ELF-1 (cell line): ENCODE results near the gene ANKRD13B.

Experiments used
- DNase-seq: peaks from one replicate; pipeline ENCODE4 v3.0.0-alpha.2; 2016; ENCODE audit warnings: low read depth, low spot score

ANKRD13B gene

GRCh38 chr17:29581583-29582253 is 11.2 kb upstream of the ANKRD13B start:
- no peak for DNase-seq

GRCh38 chr17:29582254-29582765 is 10.6 kb upstream of the ANKRD13B start:
- no peak for DNase-seq

GRCh38 chr17:29582772-29583171 is 10.2 kb upstream of the ANKRD13B start:
- no peak for DNase-seq

GRCh38 chr17:29583324-29584248 is 9.3 kb upstream of the ANKRD13B start:
- DNase-seq = no peak

- no peak for DNase-seq
These were observed 8.4 kb upstream of the ANKRD13B start for GRCh38 chr17:29584452-29585079.

- DNase-seq = no peak
These were observed 7.7 kb upstream of the ANKRD13B start for GRCh38 chr17:29585080-29585751.

GRCh38 chr17:29586676-29587469 is 6.1 kb upstream of the ANKRD13B start:
- no peak for DNase-seq

- DNase-seq = no peak
These were observed 5.3 kb upstream of the ANKRD13B start for GRCh38 chr17:29587591-29587990.

- no peak for DNase-seq
These were observed 4.8 kb upstream of the ANKRD13B start for GRCh38 chr17:29588017-29588561.

GRCh38 chr17:29588562-29589411 is 4.1 kb upstream of the ANKRD13B start:
- peak; percentile 40 for DNase-seq

GRCh38 chr17:29589524-29590410 is 3.2 kb upstream of the ANKRD13B start, which contains the start of gene GIT1:
Gene GIT1, minus strand, starts transcription at chr17:29589648. Its CDS starts 270 bp downstream, at chr17:29589378.
- DNase-seq = peak; percentile 80

GRCh38 chr17:29590411-29591145 is 2.4 kb upstream of the ANKRD13B start:
- DNase-seq = no peak

- DNase-seq = no peak
These were observed 1.7 kb upstream of the ANKRD13B start for GRCh38 chr17:29591146-29591736.

- DNase-seq = peak; percentile 97
These were observed 959 bp upstream of the ANKRD13B start for GRCh38 chr17:29591737-29592608.

GRCh38 chr17:29593591-29594518 is 923 bp downstream of the ANKRD13B start:
- peak; percentile 74 for DNase-seq
